ENCODE data around the gene ERCC1. TPM values are rescaled to one million over a fixed set of nuclear protein-coding genes. Genes with fewer than 3 reads are reported as not detected.
A peak's percentile ranks its signal among the peaks of the same experiment; 100 is the strongest.
"Not testable (repeated sequence)": the region's sequence is repeated elsewhere in the genome, so short reads cannot be mapped to it uniquely, and the experiment has no call there.

ERCC1 gene
- polyA plus RNA-seq, 3 donors, result 75.1 to 90.2 (median 82.4) TPM

GRCh38 chr19:45418802-45419201 is 4.9 kb downstream of the ERCC1 start:
- no peak for DNase-seq (ENCODE audit: extremely low read depth in 1 of 11, low read depth in 9 of 11, low spot score in 4 of 11)

GRCh38 chr19:45417151-45417550 is 6.6 kb downstream of the ERCC1 start:
- no peak for DNase-seq (ENCODE audit: extremely low read depth in 1 of 11, low read depth in 9 of 11, low spot score in 4 of 11)

GRCh38 chr19:45414468-45414867 is 9.2 kb downstream of the ERCC1 start:
- DNase-seq (ENCODE audit: extremely low read depth in 1 of 11, low read depth in 9 of 11, low spot score in 4 of 11), result no peak

GRCh38 chr19:45413497-45413896 is 10.2 kb downstream of the ERCC1 start:
- no peak for DNase-seq (ENCODE audit: extremely low read depth in 1 of 11, low read depth in 9 of 11, low spot score in 4 of 11)

- not testable (repeated sequence) for DNase-seq (ENCODE audit: extremely low read depth in 1 of 11, low read depth in 9 of 11, low spot score in 4 of 11)
These were observed 13.4 kb downstream of the ERCC1 start for GRCh38 chr19:45410330-45410729.

GRCh38 chr19:45409557-45409920 is 14.2 kb downstream of the ERCC1 start:
- DNase-seq (ENCODE audit: extremely low read depth in 1 of 11, low read depth in 9 of 11, low spot score in 4 of 11), result no peak

GRCh38 chr19:45408830-45409556 is 14.7 kb downstream of the ERCC1 start:
- DNase-seq (ENCODE audit: extremely low read depth in 1 of 11, low read depth in 9 of 11, low spot score in 4 of 11), result no peak

GRCh38 chr19:45408121-45408520 is 15.6 kb downstream of the ERCC1 start:
- no peak for DNase-seq (ENCODE audit: extremely low read depth in 1 of 11, low read depth in 9 of 11, low spot score in 4 of 11)

- not testable (repeated sequence) for DNase-seq (ENCODE audit: extremely low read depth in 1 of 11, low read depth in 9 of 11, low spot score in 4 of 11)
These were observed 16.1 kb downstream of the ERCC1 start for GRCh38 chr19:45407585-45407984.

GRCh38 chr19:45407091-45407375 is 16.7 kb downstream of the ERCC1 start:
- DNase-seq (ENCODE audit: extremely low read depth in 1 of 11, low read depth in 9 of 11, low spot score in 4 of 11), result no peak

GRCh38 chr19:45406226-45407090 is 17.3 kb downstream of the ERCC1 start, which contains the start of gene POLR1G:
Gene POLR1G (plus strand): TSS chr19:45406644. CDS start chr19:45406697, 53 bp downstream.
- peak in 7 of 11 donors; percentile 64 to 92 (median 72) for DNase-seq (ENCODE audit: extremely low read depth in 1 of 11, low read depth in 9 of 11, low spot score in 4 of 11)

- DNase-seq (ENCODE audit: extremely low read depth in 1 of 11, low read depth in 9 of 11, low spot score in 4 of 11), result peak in 6 of 11 donors; percentile 67 to 82 (median 74)
These were observed 18.1 kb downstream of the ERCC1 start for GRCh38 chr19:45405435-45406225.

- DNase-seq (ENCODE audit: extremely low read depth in 1 of 11, low read depth in 9 of 11, low spot score in 4 of 11), result peak in 3 of 11 donors; percentile 38 to 49 (median 48)
These were observed 18.9 kb downstream of the ERCC1 start, which contains the start of gene PPP1R13L for GRCh38 chr19:45404557-45405434. Gene PPP1R13L (minus strand): TSS chr19:45405069. CDS start chr19:45398318, 6,751 bp downstream.

GRCh38 chr19:45403781-45404556 is 19.7 kb downstream of the ERCC1 start:
- DNase-seq (ENCODE audit: extremely low read depth in 1 of 11, low read depth in 9 of 11, low spot score in 4 of 11), result peak in 1 of 11 donors; percentile 29

GRCh38 chr19:45403272-45403671 is 20.4 kb downstream of the ERCC1 start:
- no peak for DNase-seq (ENCODE audit: extremely low read depth in 1 of 11, low read depth in 9 of 11, low spot score in 4 of 11)

- DNase-seq (ENCODE audit: extremely low read depth in 1 of 11, low read depth in 9 of 11, low spot score in 4 of 11), result peak in 2 of 11 donors; percentile 20 to 28
These were observed 21.2 kb downstream of the ERCC1 start for GRCh38 chr19:45402298-45403061.

- DNase-seq (ENCODE audit: extremely low read depth in 1 of 11, low read depth in 9 of 11, low spot score in 4 of 11), result no peak
These were observed 21.9 kb downstream of the ERCC1 start for GRCh38 chr19:45401815-45402214.

Measured in renal cortex interstitium (tissue), 11 donors.